ENCODE measurements around the gene SLC37A1. TPM values are rescaled to one million over a fixed set of nuclear protein-coding genes. Genes with fewer than 3 reads are reported as not detected.

SLC37A1 gene
- polyA plus RNA-seq, 1 experiment = 0.88 TPM

DNA sequence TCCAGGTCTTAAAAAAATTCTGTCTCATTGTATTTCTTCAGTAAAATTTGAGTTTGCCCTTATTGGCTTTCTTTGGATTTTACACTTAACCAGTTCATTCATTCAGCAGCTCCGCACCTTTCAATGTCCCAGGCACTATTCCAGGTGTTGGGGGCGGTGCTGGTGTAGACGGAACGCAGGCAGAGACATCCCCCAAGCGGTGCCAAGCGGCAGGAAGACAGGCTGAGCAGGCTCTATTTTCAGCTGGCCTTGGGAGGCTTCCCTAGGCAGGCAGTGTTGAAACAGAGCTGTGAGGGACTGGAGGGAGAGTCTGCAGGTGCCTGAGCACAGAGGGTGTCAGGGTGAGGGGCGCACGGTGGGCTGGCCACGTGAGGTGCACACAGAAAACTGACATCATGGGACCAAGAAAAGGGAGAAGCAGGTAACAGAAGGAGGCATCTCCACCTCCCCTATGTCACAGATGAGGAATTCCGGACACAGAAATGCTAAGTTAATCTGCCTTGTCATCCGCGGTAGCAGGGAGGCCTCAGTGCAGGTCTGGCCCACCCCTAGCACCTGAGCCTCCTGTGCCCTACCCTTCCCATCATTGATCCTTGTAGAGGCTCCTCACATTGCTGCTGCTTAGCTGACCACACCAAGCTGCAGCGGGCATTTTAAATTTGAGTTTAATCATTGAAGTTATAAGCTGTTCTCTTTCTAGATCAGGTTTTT lies 40.8 kb downstream of the SLC37A1 start:
- ChIA-PET POLR2A (no interaction called here), CTCF (no interaction called here)
- no peak for DNase-seq (ENCODE audit: low read depth)
- no peak overlapping the region for H3K4me3 ChIP-seq (ENCODE audit: low read depth, low read length)
- no peaks in the 10 kb centered on the region for H3K27me3 ChIP-seq (ENCODE audit: control insufficient read depth, insufficient read depth, low read length)
- no peaks in the 10 kb centered on the region for H3K36me3 ChIP-seq (ENCODE audit: control insufficient read depth, insufficient read depth, low read length)
- no peak for TF ChIP-seq CTCF (IDR thresholded peaks at IDR 0.05; ENCODE audit: insufficient read depth, low read depth, low read length)

GRCh38 chr21:42555756-42556438 lies 42.2 kb downstream of the SLC37A1 start:
- Histone ChIP-seq H3K4me3 (ENCODE audit: low read depth, low read length) (no peak overlapping the region), H3K27me3 (ENCODE audit: control insufficient read depth, insufficient read depth, low read length) (no peaks in the 10 kb centered on the region), H3K36me3 (ENCODE audit: control insufficient read depth, insufficient read depth, low read length) (no peaks in the 10 kb centered on the region)
- no peak for DNase-seq (ENCODE audit: low read depth)
- ChIA-PET CTCF (no interaction called here), POLR2A (no interaction called here)
- TF ChIP-seq CTCF (IDR thresholded peaks at IDR 0.05; ENCODE audit: insufficient read depth, low read depth, low read length) = no peak

DNA sequence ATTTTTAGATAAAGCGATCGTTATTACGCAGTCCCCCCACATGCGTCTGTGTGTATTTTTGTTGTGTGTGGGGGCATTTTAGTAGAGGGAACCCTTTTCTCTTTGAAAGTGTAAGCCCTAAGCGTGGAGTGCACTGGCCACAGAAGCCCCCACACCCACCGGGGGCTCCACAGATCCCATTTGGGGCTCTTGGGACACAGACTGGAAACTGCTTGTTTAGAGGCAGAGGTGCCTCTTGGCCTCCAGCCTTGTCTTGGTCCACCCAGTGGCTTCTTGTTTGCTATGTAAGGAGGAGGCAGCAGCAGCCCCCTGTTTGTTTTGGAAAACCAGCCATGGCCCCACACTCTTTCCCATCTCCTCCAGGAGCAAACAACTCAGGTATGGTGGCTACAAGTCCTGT lies 42.8 kb downstream of the SLC37A1 start:
- no peaks in the 10 kb centered on the region for H3K36me3 ChIP-seq (ENCODE audit: control insufficient read depth, insufficient read depth, low read length)
- DNase-seq (ENCODE audit: low read depth) = no peak
- no peak for TF ChIP-seq CTCF (IDR thresholded peaks at IDR 0.05; ENCODE audit: insufficient read depth, low read depth, low read length)
- no peak overlapping the region for H3K4me3 ChIP-seq (ENCODE audit: low read depth, low read length)
- CTCF ChIA-PET = no interaction called here
- POLR2A ChIA-PET = no interaction called here
- no peaks in the 10 kb centered on the region for H3K27me3 ChIP-seq (ENCODE audit: control insufficient read depth, insufficient read depth, low read length)

GRCh38 chr21:42556960-42557359 lies 43.3 kb downstream of the SLC37A1 start:
- ChIA-PET POLR2A (no interaction called here), CTCF (no interaction called here)
- no peak for TF ChIP-seq CTCF (IDR thresholded peaks at IDR 0.05; ENCODE audit: insufficient read depth, low read depth, low read length)
- DNase-seq (ENCODE audit: low read depth) = no peak
- Histone ChIP-seq H3K4me3 (ENCODE audit: low read depth, low read length) (no peak overlapping the region), H3K36me3 (ENCODE audit: control insufficient read depth, insufficient read depth, low read length) (no peaks in the 10 kb centered on the region), H3K27me3 (ENCODE audit: control insufficient read depth, insufficient read depth, low read length) (no peaks in the 10 kb centered on the region)

DNA sequence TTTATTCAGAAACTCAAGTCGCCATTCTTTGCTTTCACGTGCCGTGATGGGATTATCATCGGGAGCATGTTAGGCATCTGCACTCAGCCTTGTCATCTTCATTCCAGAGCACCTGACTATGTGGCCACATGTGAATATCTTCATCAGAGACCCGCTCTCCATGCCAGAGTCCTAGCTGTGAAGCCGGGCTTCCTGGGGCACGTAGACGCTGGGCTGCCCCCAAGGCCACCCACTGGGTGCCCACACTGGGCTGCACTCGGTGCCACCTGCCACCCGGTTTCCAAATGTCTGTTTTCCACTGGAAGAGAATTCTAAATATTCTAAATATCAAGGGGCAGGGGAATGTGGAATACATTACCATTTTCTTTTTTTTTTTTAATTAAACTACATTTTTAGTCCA lies 43.8 kb downstream of the SLC37A1 start:
- no peak for TF ChIP-seq CTCF (IDR thresholded peaks at IDR 0.05; ENCODE audit: insufficient read depth, low read depth, low read length)
- CTCF ChIA-PET = no interaction called here
- H3K27me3 ChIP-seq (ENCODE audit: control insufficient read depth, insufficient read depth, low read length) = no peaks in the 10 kb centered on the region
- H3K4me3 ChIP-seq (ENCODE audit: low read depth, low read length) = no peak overlapping the region
- DNase-seq (ENCODE audit: low read depth) = no peak
- POLR2A ChIA-PET = no interaction called here
- H3K36me3 ChIP-seq (ENCODE audit: control insufficient read depth, insufficient read depth, low read length) = no peaks in the 10 kb centered on the region

All from BJ (cell line).